GM13976 (cell line): ENCODE measurements around the gene ARHGAP6.
"Not testable (repeated sequence)": the region's sequence is repeated elsewhere in the genome, so short reads cannot be mapped to it uniquely, and the experiment has no call there.

Experiments
- DNase-seq: peaks from one replicate; pipeline ENCODE4 v3.0.0; 2012; ENCODE audit warnings: low spot score
- in situ Hi-C: fragments of 300-500 bp; cut with MboI; formaldehyde crosslinking; loops from one replicate; pipeline ENCODE4 v1.12.0; 2022; ENCODE audit warnings: low sequenced_read_pairs, mixed read lengths, inconsistent platforms; ENCODE audit not compliant: unreplicated experiment
- TF ChIP-seq, protein P1 (sequence below): IDR thresholded peaks from 2 replicates; pipeline ENCODE4 v1.5.1; 2012; ENCODE audit warnings: borderline replicate concordance, mild to moderate bottlenecking; ENCODE audit not compliant: insufficient read depth; ENCODE audit errors: extremely low read depth, missing control alignments, control extremely low read depth

ARHGAP6 gene

DNA sequence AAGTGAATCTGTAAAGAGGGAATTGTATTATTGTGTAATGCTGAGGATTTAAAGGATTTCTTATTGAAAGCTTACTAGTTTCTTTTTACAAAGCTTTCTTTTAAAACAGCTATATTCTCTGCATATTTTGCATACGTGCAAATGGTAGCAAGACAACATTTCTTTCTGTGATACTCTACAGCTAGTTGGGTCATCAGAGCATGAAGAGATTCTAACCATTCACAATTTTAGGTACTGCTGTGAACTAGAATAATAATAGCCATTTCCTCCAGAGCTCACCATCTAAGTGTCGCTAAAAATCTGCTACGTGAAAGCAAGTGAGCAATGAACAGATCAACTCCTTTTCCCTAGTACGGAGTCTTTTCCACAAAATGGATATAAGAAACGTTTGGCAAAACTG, 37.3 kb downstream of the ARHGAP6 start:
- no peak for DNase-seq
- in situ Hi-C loops, result no loop called here
- TF ChIP-seq, protein P1, sequence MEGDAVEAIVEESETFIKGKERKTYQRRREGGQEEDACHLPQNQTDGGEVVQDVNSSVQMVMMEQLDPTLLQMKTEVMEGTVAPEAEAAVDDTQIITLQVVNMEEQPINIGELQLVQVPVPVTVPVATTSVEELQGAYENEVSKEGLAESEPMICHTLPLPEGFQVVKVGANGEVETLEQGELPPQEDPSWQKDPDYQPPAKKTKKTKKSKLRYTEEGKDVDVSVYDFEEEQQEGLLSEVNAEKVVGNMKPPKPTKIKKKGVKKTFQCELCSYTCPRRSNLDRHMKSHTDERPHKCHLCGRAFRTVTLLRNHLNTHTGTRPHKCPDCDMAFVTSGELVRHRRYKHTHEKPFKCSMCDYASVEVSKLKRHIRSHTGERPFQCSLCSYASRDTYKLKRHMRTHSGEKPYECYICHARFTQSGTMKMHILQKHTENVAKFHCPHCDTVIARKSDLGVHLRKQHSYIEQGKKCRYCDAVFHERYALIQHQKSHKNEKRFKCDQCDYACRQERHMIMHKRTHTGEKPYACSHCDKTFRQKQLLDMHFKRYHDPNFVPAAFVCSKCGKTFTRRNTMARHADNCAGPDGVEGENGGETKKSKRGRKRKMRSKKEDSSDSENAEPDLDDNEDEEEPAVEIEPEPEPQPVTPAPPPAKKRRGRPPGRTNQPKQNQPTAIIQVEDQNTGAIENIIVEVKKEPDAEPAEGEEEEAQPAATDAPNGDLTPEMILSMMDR, result no peak

DNA sequence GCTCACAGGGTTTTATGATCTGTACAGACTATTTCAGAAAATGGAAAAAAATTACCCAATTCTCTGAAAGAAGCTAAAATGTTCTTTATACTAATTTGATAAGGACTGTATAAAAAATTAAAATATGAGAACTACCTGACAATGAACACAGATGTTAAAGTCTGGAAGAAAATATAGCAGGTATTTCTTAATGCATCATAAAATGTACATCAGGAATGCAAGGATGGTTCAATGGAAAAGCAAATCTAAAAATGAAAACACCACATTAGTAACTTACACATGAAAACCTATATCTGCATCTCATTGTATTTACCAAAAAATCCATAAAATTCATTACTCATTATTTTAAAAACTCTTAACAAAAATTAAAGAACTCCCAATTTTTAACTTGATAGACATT, 39.4 kb downstream of the ARHGAP6 start:
- in situ Hi-C loops, result no loop called here
- no peak for DNase-seq
- TF ChIP-seq, protein P1, result no peak

DNA sequence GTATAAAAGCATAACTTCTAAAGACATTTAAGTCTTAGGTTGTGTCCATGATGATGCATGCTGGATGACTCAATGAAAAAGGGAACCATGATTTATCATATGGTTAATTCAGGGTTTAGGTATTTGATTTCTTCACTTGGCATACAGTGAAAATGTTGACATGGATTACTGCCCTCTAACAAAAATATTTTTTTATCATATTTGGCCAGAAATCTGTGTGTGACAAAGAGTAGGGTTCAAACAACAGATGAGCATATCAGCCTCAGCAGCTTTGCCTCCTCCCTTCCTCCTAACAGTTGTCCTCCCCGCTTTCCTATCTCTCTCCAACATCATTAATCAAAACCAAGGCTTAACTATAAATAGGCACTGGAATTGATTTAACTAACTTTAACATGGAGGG, 46.3 kb downstream of the ARHGAP6 start:
- in situ Hi-C loops, result no loop called here
- DNase-seq, result no peak
- TF ChIP-seq, protein P1, result no peak

DNA sequence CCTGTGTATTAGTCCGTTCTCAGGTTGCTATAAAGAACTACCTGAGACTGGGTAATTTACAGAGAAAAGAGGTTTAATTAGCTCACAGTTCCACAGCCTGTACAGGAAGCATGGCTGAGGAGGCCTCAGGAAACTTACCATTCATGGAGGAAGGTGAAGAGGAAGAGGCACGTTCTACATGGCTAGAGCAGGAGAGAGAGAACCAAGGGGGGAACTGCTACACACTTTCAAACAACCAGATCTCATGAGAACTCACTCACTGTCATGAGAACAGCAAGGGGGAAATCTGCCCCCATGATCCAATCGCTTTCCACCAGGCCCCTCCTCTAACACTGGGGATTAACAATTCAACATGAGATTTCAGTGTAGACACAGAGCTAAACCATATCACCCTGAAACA, 51.5 kb downstream of the ARHGAP6 start:
- DNase-seq, in situ Hi-C loops: not testable (repeated sequence)

DNA sequence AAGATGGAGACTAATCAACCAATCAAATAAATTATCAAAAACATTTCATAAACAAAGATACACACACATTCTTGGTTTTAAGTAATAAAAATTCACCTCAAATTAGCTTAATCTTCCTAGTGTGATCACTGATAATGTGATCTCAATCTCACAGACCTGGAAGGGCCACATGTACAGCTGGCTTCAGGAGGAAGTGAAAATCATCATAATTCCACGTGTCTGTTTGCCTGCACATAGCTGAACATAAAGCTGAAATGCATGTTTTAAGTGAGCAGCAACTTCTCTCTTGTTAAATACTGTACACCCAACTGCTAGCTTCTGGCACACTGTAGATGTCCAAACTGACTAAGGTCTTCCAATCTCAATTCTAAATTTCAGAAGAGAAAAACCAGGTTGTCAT, 53.8 kb downstream of the ARHGAP6 start:
- no peak for DNase-seq

DNA sequence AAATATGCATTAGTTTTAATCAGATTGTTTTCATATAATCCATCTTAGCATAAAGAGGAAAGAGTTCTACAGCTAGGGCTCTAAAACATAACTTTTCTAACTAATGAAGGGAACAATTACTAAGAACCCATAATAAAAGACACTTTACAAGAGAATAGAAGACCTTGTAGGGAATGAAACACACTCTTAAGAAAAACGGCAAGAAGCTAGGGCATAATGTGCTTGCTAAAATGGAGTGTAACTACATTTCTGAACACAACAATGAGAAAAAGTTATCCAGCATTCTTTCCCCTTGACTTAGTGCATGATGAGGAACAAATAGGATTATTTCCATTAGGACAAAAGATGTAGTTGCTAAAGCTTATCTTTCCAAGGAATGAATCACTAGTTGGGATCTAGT, 54.6 kb downstream of the ARHGAP6 start:
- TF ChIP-seq, protein P1, result no peak
- no peak for DNase-seq
- in situ Hi-C loops, result no loop called here

More for the DNA sequence above, 53.8 kb downstream of the ARHGAP6 start:
- in situ Hi-C loops, result no loop called here
- TF ChIP-seq, protein P1, result no peak

DNA sequence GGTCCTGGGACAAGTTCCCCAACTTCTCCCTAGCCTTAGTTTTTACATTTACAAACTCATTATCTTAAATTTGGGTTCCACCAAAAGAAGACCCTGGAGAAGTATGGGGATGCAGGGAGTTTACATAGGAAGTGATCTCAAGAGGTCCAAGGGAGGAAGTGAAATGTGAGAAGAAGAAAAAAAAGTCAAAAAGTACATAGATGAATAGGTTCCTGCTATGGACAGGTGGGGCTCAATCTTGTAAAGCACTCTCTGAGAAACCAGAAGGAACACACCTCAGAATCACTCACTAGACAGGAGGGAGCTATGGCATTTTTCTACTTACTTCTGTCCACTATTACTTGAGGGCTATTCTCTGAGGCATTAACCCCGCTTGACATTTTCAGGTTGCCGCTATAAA, 56.6 kb downstream of the ARHGAP6 start:
- DNase-seq, result no peak

More for the DNA sequence above, 56.6 kb downstream of the ARHGAP6 start:
- TF ChIP-seq, protein P1, result no peak
- in situ Hi-C loops, result no loop called here
